Gastroesophageal sphincter (tissue), 3 donors: Measurements from ENCODE around the gene SLC22A15.

ENCODE experiments used
- CTCF ChIP-seq, 4 experiments: fragments of 200-600 bp in 2 of 4; fragments of 450-650 bp in 2 of 4; sonication (generic) in 1 of 4; IDR thresholded peaks; one replicate each; pipeline ENCODE4 v1.5.1; 2017 to 2019; ENCODE audit warnings: antibody characterized with exemption in 4 of 4, mild to moderate bottlenecking in 2 of 4, moderate library complexity in 2 of 4
- EP300 ChIP-seq: sonication (generic); formaldehyde crosslinking; IDR thresholded peaks from one replicate; pipeline ENCODE4 v1.6.1; 2017; ENCODE audit warnings: antibody characterized with exemption, mild to moderate bottlenecking
- POLR2A ChIP-seq, 2 donors: fragments of 450-650 bp; IDR thresholded peaks; one replicate each; pipeline ENCODE4 v1.6.1; 2017; ENCODE audit warnings: antibody characterized with exemption in 2 of 2, mild to moderate bottlenecking in 2 of 2, moderate library complexity in 1 of 2

DNA sequence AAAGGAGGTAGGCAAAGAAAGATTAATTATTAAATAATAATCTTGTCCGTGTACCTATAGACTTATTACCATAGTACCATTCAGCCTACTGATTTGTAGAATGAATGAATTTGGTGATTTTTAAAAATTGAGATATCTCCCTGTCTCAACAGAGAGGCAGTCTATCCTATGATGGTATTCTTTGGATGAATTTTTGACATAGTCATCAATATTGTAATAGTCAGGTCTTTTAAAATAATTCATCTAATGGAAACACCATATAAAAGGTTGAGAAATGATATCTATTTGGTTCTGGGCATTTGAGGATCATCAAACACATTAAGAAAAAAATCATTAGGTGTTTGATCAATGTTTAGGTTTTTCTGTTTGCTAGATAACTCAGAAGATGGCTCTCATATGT lies 99.3 kb downstream of the SLC22A15 start:
- no peak for TF ChIP-seq CTCF (IDR thresholded peaks at IDR 0.05)
- no peak for TF ChIP-seq EP300
- TF ChIP-seq POLR2A (IDR thresholded peaks at IDR 0.05): no peak
